Measurements from ENCODE around the gene ABLIM1. TPM values are rescaled to one million over a fixed set of nuclear protein-coding genes. Genes with fewer than 3 reads are reported as not detected.

ABLIM1 gene
- total RNA-seq, 1 experiment from 2014 or later = 274 TPM

GRCh38 chr10:114453576-114453975, 204.5 kb downstream of the ABLIM1 start:
- Histone ChIP-seq H3K27me3 (ENCODE audit: control insufficient read depth, insufficient read depth, low read length) (no peaks in the 10 kb centered on the region), H3K4me1 (ENCODE audit: control insufficient read depth, insufficient read depth, low read length) (no peaks in the 10 kb centered on the region), H3K36me3 (ENCODE audit: control insufficient read depth, insufficient read depth, low read length) (peaks cover 14% of the 10 kb centered on the region; the same call in 1 of the 2 replicates), H3K4me3 (ENCODE audit: low read depth in 2 of 2, low read length in 2 of 2) (no peak overlapping the region), H3K27ac (ENCODE audit: low read length) (no peak overlapping the region), H3K9me3 (ENCODE audit: control insufficient read depth, insufficient read depth, low read depth, low read length) (no peaks in the 10 kb centered on the region)
- in situ Hi-C loops (cut with HindIII; ENCODE audit: low pct_unique_long_range_greater_than_20kb, low sequenced_read_pairs) = no loop called here
- no peak for DNase-seq (ENCODE audit: low read depth, low spot score)
- BruUV-seq (replicated peaks) = no TSS peak
- CTCF ChIA-PET = no interaction called here
- POLR2A ChIA-PET = no interaction called here
- intact Hi-C loops (cut with micrococcal nuclease; ENCODE audit: unreplicated experiment) = no loop called here
- ATAC-seq = no peak
- TF ChIP-seq CTCF (IDR thresholded peaks at IDR 0.05) = no peak
- no peak for TF ChIP-seq TCF7L2 (IDR thresholded peaks at IDR 0.05; ENCODE audit: low read depth, low read length)
- TF ChIP-seq REST (IDR thresholded peaks at IDR 0.05; ENCODE audit: insufficient read depth in 1 of 2, low read depth in 2 of 2, low read length in 1 of 2) = no peak
- TF ChIP-seq SIN3A (IDR thresholded peaks at IDR 0.05; ENCODE audit: borderline replicate concordance, insufficient read depth, low read depth, low read length) = no peak

- CTCF ChIA-PET = no interaction called here
- intact Hi-C loops (cut with micrococcal nuclease; ENCODE audit: unreplicated experiment) = no loop called here
- DNase-seq (ENCODE audit: low read depth, low spot score) = no peak
- no peak overlapping the region for H3K27ac ChIP-seq (ENCODE audit: low read length)
- no peaks in the 10 kb centered on the region for H3K27me3 ChIP-seq (ENCODE audit: control insufficient read depth, insufficient read depth, low read length)
- H3K4me3 ChIP-seq (ENCODE audit: low read depth in 2 of 2, low read length in 2 of 2) = no peak overlapping the region
- in situ Hi-C loops (cut with HindIII; ENCODE audit: low pct_unique_long_range_greater_than_20kb, low sequenced_read_pairs) = no loop called here
- 0 out of 2 replicates have a peak, but pooled peaks cover 3% of the 10 kb centered on the region for H3K4me1 ChIP-seq (ENCODE audit: control insufficient read depth, insufficient read depth, low read length)
- no peak for TF ChIP-seq TCF7L2 (IDR thresholded peaks at IDR 0.05; ENCODE audit: low read depth, low read length)
- no peak for TF ChIP-seq POLR2AphosphoS5 (IDR thresholded peaks at IDR 0.05; ENCODE audit: low read depth, low read length)
- TF ChIP-seq CTCF (IDR thresholded peaks at IDR 0.05) = no peak
- TF ChIP-seq SIN3A (IDR thresholded peaks at IDR 0.05; ENCODE audit: borderline replicate concordance, insufficient read depth, low read depth, low read length) = no peak
- no peak for TF ChIP-seq REST (IDR thresholded peaks at IDR 0.05; ENCODE audit: insufficient read depth in 1 of 2, low read depth in 2 of 2, low read length in 1 of 2)
- ATAC-seq = no peak
- no TSS peak for BruUV-seq (replicated peaks)
- no peaks in the 10 kb centered on the region for H3K9me3 ChIP-seq (ENCODE audit: control insufficient read depth, insufficient read depth, low read depth, low read length)
- peaks cover 33% of the 10 kb centered on the region; the same call in 1 of the 2 replicates for H3K36me3 ChIP-seq (ENCODE audit: control insufficient read depth, insufficient read depth, low read length)
- POLR2A ChIA-PET = no interaction called here
Measured at GRCh38 chr10:114448897-114449296, 209.2 kb downstream of the ABLIM1 start.

Measured in Panc1 (cell line).